ENCODE results near the gene ZNF616.

DNA sequence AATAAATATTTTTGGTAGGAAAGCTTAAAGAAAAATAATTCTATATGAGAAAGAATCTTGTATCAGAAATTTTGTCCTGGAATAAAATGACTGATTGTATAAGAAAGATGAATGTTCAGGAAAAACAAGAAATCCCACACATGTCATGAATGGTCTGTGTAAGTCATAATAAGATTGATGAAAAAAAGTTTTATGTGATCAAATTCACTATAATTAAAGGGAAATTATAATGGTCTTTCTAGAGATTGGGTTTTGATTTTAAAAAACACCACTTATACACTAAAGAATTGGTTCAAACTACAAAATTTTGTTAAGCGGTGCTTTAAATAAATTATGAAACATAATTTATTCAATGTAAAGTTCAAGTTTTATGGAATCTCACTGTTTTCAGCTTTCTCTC is 37.0 kb downstream of the ZNF616 start:
- TF ChIP-seq POLR2A (IDR thresholded peaks at IDR 0.05) (no peak), POLR2AphosphoS5 (IDR thresholded peaks at IDR 0.05) (no peak)
- TF ChIP-seq, protein P1, sequence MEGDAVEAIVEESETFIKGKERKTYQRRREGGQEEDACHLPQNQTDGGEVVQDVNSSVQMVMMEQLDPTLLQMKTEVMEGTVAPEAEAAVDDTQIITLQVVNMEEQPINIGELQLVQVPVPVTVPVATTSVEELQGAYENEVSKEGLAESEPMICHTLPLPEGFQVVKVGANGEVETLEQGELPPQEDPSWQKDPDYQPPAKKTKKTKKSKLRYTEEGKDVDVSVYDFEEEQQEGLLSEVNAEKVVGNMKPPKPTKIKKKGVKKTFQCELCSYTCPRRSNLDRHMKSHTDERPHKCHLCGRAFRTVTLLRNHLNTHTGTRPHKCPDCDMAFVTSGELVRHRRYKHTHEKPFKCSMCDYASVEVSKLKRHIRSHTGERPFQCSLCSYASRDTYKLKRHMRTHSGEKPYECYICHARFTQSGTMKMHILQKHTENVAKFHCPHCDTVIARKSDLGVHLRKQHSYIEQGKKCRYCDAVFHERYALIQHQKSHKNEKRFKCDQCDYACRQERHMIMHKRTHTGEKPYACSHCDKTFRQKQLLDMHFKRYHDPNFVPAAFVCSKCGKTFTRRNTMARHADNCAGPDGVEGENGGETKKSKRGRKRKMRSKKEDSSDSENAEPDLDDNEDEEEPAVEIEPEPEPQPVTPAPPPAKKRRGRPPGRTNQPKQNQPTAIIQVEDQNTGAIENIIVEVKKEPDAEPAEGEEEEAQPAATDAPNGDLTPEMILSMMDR (IDR thresholded peaks at IDR 0.05), result no peak
